Measurements from ENCODE around the gene PLPP1. TPM values are rescaled to one million over a fixed set of nuclear protein-coding genes. Genes with fewer than 3 reads are reported as not detected.

PLPP1 gene
- total and polyA plus RNA-seq, 2 of the 13 experiments (the other 11 are each of a cell fraction or from before 2014, with no cell fraction given) = 7.3 to 12.1 TPM

- Histone ChIP-seq H3K27me3 (ENCODE audit: control insufficient read depth in 1 of 2, insufficient read depth in 2 of 2, low read length in 2 of 2) (no peaks in the 10 kb centered on the region), H3K4me2 (ENCODE audit: low read depth, low read length) (no peak overlapping the region), H3K27ac (ENCODE audit: extremely low read length, insufficient read depth, low read length) (no peak overlapping the region), H4K20me1 (ENCODE audit: insufficient read depth, low read length) (no peaks in the 10 kb centered on the region), H3K36me3 (replicated peaks in 1 of 2; ENCODE audit: control insufficient read depth in 1 of 2, insufficient read depth in 2 of 2, low read length in 2 of 2) (no peaks in the 10 kb centered on the region), H3K9me3 (ENCODE audit: low read length) (no peaks in the 10 kb centered on the region), H2AFZ (ENCODE audit: low read length) (no peak overlapping the region), H3K9ac (ENCODE audit: insufficient read depth, low read depth, low read length) (no peak overlapping the region), H3K79me2 (ENCODE audit: insufficient read depth, low read length) (no peaks in the 10 kb centered on the region), H3K4me3 (replicated peaks in 1 of 3; ENCODE audit: insufficient read depth in 1 of 3, low read depth in 2 of 3, low read length in 3 of 3) (no peak overlapping the region), H3K4me1 (ENCODE audit: insufficient read depth, low read length) (no peaks in the 10 kb centered on the region)
- ATAC-seq = no peak
- in situ Hi-C loops (cut with HindIII; ENCODE audit: extremely low pct_ligation_motif_present, low pct_unique_long_range_greater_than_20kb) (no loop called here), intact Hi-C loops (cut with micrococcal nuclease; ENCODE audit: unreplicated experiment) (no loop called here)
- no peak for DNase-seq (ENCODE audit: low spot score)
- CTCF ChIA-PET (ENCODE audit: low intra/inter-chr PET ratio, low total read pairs) = no interaction called here
- FAIRE-seq = no peak
- no TSS peak for BruUV-seq (replicated peaks)
- WGBS (ENCODE audit: low lambda C conversion rate) = 76% methylated on average over 1 of the region's 1 CpG
- POLR2A ChIA-PET = no interaction called here
- TF ChIP-seq FOXK2 (IDR thresholded peaks at IDR 0.05) (no peak), FIP1L1 (IDR thresholded peaks at IDR 0.05; ENCODE audit: borderline replicate concordance, insufficient read depth, low read depth, low read length) (no peak), ZBTB43 (CRISPR knock-in tag; conservative IDR thresholded peaks at IDR 0.05) (no peak), ZNF441 (CRISPR knock-in tag; IDR thresholded peaks at IDR 0.05; ENCODE audit: borderline replicate concordance) (no peak), ZNF761 (CRISPR knock-in tag; conservative IDR thresholded peaks at IDR 0.05) (no peak), HES4 (CRISPR knock-in tag; IDR thresholded peaks at IDR 0.05; ENCODE audit: borderline replicate concordance) (no peak), AKNA (CRISPR knock-in tag; IDR thresholded peaks at IDR 0.05; ENCODE audit: borderline replicate concordance) (no peak), MLXIP (CRISPR knock-in tag; IDR thresholded peaks at IDR 0.05; ENCODE audit: borderline replicate concordance) (no peak), ZNF619 (CRISPR knock-in tag; IDR thresholded peaks at IDR 0.05) (no peak), ARNT2 (CRISPR knock-in tag; IDR thresholded peaks at IDR 0.05; ENCODE audit: low read depth) (no peak), NPAS2 (CRISPR knock-in tag; IDR thresholded peaks at IDR 0.05; ENCODE audit: borderline replicate concordance) (no peak), LRRFIP1 (CRISPR knock-in tag; conservative IDR thresholded peaks at IDR 0.05) (no peak), KLF9 (CRISPR knock-in tag; IDR thresholded peaks at IDR 0.05; ENCODE audit: low read depth) (no peak)
These were observed 81.6 kb downstream of the PLPP1 start for GRCh38 chr5:55453211-55453610.

Measured in HepG2 (cell line).